HepG2 (cell line): ENCODE measurements around the gene SLC16A4. TPM values are rescaled to one million over a fixed set of nuclear protein-coding genes. Genes with fewer than 3 reads are reported as not detected.
A peak's percentile ranks its signal among the peaks of the same experiment; 100 is the strongest.

Experiments
- ATF7 ChIP-seq, 2 experiments: fragments of 450-650 bp in 1 of 2; sonication (generic) in 1 of 2; formaldehyde crosslinking in 1 of 2; IDR thresholded peaks; 2 replicates each; pipeline versions ENCODE4 v1.4.0 to v1.6.1; 2016 to 2020; ENCODE audit warnings: antibody characterized with exemption in 1 of 2, mild to moderate bottlenecking in 1 of 2, missing genetic modification reagents in 1 of 2
- ATF7-NPFF ChIP-seq: sonication (generic); formaldehyde crosslinking; IDR thresholded peaks from 2 replicates; pipeline ENCODE4 v1.8.1; 2023; ENCODE audit warnings: mild to moderate bottlenecking, low read depth, missing genetic modification reagents, moderate library complexity
- DMAP1 ChIP-seq: IDR thresholded peaks from 2 replicates; pipeline ENCODE4 v1.6.1; 2016
- FOXA1 ChIP-seq, 2 experiments: fragments of 450-650 bp in 1 of 2; sonication (generic) in 1 of 2; formaldehyde crosslinking in 1 of 2; IDR thresholded peaks; 2 replicates each; pipeline versions ENCODE4 v1.4.0 to v1.6.1; 2016 to 2020; ENCODE audit warnings: missing genetic modification reagents in 1 of 2
- HCFC1 ChIP-seq: fragments of 150-350 bp; IDR thresholded peaks from 2 replicates; pipeline ENCODE4 v1.6.1; 2014; ENCODE audit warnings: low read depth, low read length
- KDM5B ChIP-seq: sonication (generic); formaldehyde crosslinking; IDR thresholded peaks from 2 replicates; pipeline ENCODE4 v1.4.0; 2020; ENCODE audit warnings: missing genetic modification reagents, mild to moderate bottlenecking, borderline replicate concordance
- MTF2 ChIP-seq: sonication (generic); formaldehyde crosslinking; IDR thresholded peaks from 2 replicates; pipeline ENCODE4 v1.5.0; 2020; ENCODE audit warnings: missing genetic modification reagents, borderline replicate concordance
- NR2F6 ChIP-seq, 2 experiments: IDR thresholded peaks; 2 replicates each; pipeline ENCODE4 v1.6.1; 2016; ENCODE audit warnings: antibody characterized with exemption in 1 of 2, mild to moderate bottlenecking in 1 of 2
- SKI ChIP-seq: fragments of 450-650 bp; IDR thresholded peaks from one replicate; pipeline ENCODE4 v1.6.1; 2018; ENCODE audit warnings: mild to moderate bottlenecking; ENCODE audit not compliant: partially characterized antibody
- SMAD1 ChIP-seq: sonication (generic); formaldehyde crosslinking; IDR thresholded peaks from 2 replicates; pipeline ENCODE4 v1.4.0; 2020; ENCODE audit warnings: missing genetic modification reagents, low read depth, mild to moderate bottlenecking, borderline replicate concordance
- SP5 ChIP-seq: IDR thresholded peaks from 2 replicates; pipeline ENCODE4 v1.6.1; 2016; ENCODE audit warnings: low read depth, borderline replicate concordance
- TCF12 ChIP-seq, 2 experiments: fragments of 450-650 bp in 1 of 2; sonication (generic) in 1 of 2; formaldehyde crosslinking in 1 of 2; IDR thresholded peaks; 2 replicates each; pipeline versions ENCODE4 v1.6.1 to v1.8.0; 2017 to 2022; ENCODE audit warnings: antibody characterized with exemption in 1 of 2, mild to moderate bottlenecking in 1 of 2, missing genetic modification reagents in 1 of 2, moderate library complexity in 1 of 2
- TEAD3 ChIP-seq: optimal IDR thresholded peaks from 2 replicates; pipeline ENCODE3; 2016; ENCODE audit warnings: borderline replicate concordance
- ZNF543 ChIP-seq: sonication (generic); formaldehyde crosslinking; IDR thresholded peaks from 2 replicates; pipeline ENCODE4 v1.4.0; 2020; ENCODE audit warnings: mild to moderate bottlenecking, missing genetic modification reagents
- ZNF572 ChIP-seq: sonication (generic); formaldehyde crosslinking; IDR thresholded peaks from 2 replicates; pipeline ENCODE4 v1.5.1; 2020; ENCODE audit warnings: mild to moderate bottlenecking, missing genetic modification reagents
- ZNF607 ChIP-seq: sonication (generic); formaldehyde crosslinking; IDR thresholded peaks from 2 replicates; pipeline ENCODE4 v1.5.1; 2020; ENCODE audit warnings: missing genetic modification reagents, mild to moderate bottlenecking, borderline replicate concordance
- ZNF772 ChIP-seq: sonication (generic); formaldehyde crosslinking; IDR thresholded peaks from 2 replicates; pipeline ENCODE4 v1.5.0; 2020; ENCODE audit warnings: mild to moderate bottlenecking, missing genetic modification reagents
- ZNF839 ChIP-seq: sonication (generic); formaldehyde crosslinking; IDR thresholded peaks from 2 replicates; pipeline ENCODE4 v1.4.0; 2020; ENCODE audit warnings: missing genetic modification reagents, mild to moderate bottlenecking, borderline replicate concordance
- polyA plus RNA-seq, 8 experiments: library from polyadenylated mRNA; depleted of rRNA in 3 of 8; stranded (reverse) in 7 of 8; unstranded in 1 of 8; fragments of >200 nt; fragmentation: Illumina TruSeq in 4 of 8; extraction: Trizol in 4 of 8; gene quantifications; 2 replicates each; pipeline versions ENCODE4 v1.2.1 to v1.2.3, GENCODE V29; 2011 to 2016; ENCODE audit warnings: low read depth in 4 of 8, missing spikeins in 1 of 8, mixed read lengths in 1 of 8; ENCODE audit not compliant: insufficient read depth in 1 of 8
- total RNA-seq, 5 experiments: library from RNA; depleted of rRNA; stranded (reverse); fragments of >200 nt; fragmentation: Illumina TruSeq; extraction: Trizol; gene quantifications; 2 replicates each; pipeline ENCODE4 v1.2.3, GENCODE V29; 2016; ENCODE audit warnings: low read depth in 1 of 5
- TF ChIP-seq, protein P1 (sequence below), 2 experiments: IDR thresholded peaks; 2 replicates each; pipeline ENCODE4 v1.6.1; 2011 to 2012; ENCODE audit warnings: low read length in 2 of 2, borderline replicate concordance in 1 of 2, low read depth in 1 of 2, mild to moderate bottlenecking in 1 of 2, moderate library complexity in 1 of 2
- TF ChIP-seq, protein P2 (sequence below): sonication (generic); IDR thresholded peaks from 2 replicates; pipeline ENCODE4 v1.6.1; 2016; ENCODE audit warnings: low read depth, borderline replicate concordance
- TF ChIP-seq, protein P3 (sequence below): IDR thresholded peaks from 2 replicates; pipeline ENCODE4 v1.6.1; 2016; ENCODE audit warnings: missing compliant biosample characterization, missing genetic modification reagents, borderline replicate concordance

The SLC16A4 gene
- total and polyA plus RNA-seq, 2 of the 13 experiments (the other 11 are each of a cell fraction or from before 2014, with no cell fraction given), result 1.1 to 1.5 TPM

DNA sequence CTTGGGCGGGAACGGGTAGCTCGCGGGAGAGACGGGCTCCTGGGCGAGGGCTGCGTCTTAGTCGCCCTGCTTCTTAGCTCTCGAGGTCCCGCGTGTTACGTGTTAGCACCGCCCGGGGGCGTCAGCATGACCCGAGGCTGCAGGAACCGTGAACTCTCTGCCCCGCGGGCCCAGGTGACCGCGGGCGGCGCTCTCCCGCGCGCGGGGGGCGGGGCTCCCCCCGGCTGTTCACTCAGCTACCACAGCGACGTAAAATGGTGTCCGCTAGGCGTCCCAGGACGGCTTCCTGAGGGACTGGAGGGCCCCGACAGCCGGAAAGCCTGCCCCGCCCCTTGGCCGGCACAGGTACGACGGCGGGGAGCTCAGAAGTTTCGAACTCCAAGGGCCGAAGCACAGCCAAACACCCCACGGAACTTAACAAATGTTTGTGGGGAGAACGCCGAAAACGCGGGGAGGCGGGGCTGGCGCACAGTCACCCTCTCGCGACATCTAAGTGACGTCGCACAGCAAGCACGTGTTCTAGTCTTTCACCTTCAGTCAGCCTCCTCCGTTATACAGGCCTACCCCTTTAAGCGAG, 52.4 kb downstream of the SLC16A4 start (continued):
- TF ChIP-seq TEAD3 (CRISPR knock-in tag) (peak; percentile 14), TCF12 (IDR thresholded peaks at IDR 0.05) (no peak), TCF12 (CRISPR knock-in tag; IDR thresholded peaks at IDR 0.05) (peak; percentile 67; the same call in 1 of the 2 replicates), ZNF607 (CRISPR knock-in tag) (peak; percentile 57), SKI (peak; percentile 44), ZNF772 (CRISPR knock-in tag) (peak; percentile 82), SP5 (CRISPR knock-in tag) (peak; percentile 53), ZNF839 (CRISPR knock-in tag) (peak; percentile 49), ZNF572 (CRISPR knock-in tag) (0 out of 2 replicates have a peak, but pooled peaks have one; percentile 62), SMAD1 (CRISPR knock-in tag) (0 out of 2 replicates have a peak, but pooled peaks have one; percentile 38), DMAP1 (CRISPR knock-in tag) (peak; percentile 84), MTF2 (CRISPR knock-in tag) (peak; percentile 51; the same call in 1 of the 2 replicates), FOXA1 (IDR thresholded peaks at IDR 0.05) (no peak), FOXA1 (CRISPR knock-in tag; IDR thresholded peaks at IDR 0.05) (peak; percentile 49), ATF7-NPFF (CRISPR knock-in tag) (0 out of 2 replicates have a peak, but pooled peaks have one; percentile 30), HCFC1 (0 out of 2 replicates have a peak, but pooled peaks have one; percentile 4), ZNF543 (CRISPR knock-in tag) (peak; percentile 80; the same call in 1 of the 2 replicates), KDM5B (peak; percentile 93), ATF7 (IDR thresholded peaks at IDR 0.05) (no peak), ATF7 (CRISPR knock-in tag; IDR thresholded peaks at IDR 0.05) (peak; percentile 47; the same call in 1 of the 2 replicates), NR2F6 (IDR thresholded peaks at IDR 0.05) (no peak), NR2F6 (CRISPR knock-in tag; IDR thresholded peaks at IDR 0.05) (peak; percentile 83)
- TF ChIP-seq, protein P1, sequence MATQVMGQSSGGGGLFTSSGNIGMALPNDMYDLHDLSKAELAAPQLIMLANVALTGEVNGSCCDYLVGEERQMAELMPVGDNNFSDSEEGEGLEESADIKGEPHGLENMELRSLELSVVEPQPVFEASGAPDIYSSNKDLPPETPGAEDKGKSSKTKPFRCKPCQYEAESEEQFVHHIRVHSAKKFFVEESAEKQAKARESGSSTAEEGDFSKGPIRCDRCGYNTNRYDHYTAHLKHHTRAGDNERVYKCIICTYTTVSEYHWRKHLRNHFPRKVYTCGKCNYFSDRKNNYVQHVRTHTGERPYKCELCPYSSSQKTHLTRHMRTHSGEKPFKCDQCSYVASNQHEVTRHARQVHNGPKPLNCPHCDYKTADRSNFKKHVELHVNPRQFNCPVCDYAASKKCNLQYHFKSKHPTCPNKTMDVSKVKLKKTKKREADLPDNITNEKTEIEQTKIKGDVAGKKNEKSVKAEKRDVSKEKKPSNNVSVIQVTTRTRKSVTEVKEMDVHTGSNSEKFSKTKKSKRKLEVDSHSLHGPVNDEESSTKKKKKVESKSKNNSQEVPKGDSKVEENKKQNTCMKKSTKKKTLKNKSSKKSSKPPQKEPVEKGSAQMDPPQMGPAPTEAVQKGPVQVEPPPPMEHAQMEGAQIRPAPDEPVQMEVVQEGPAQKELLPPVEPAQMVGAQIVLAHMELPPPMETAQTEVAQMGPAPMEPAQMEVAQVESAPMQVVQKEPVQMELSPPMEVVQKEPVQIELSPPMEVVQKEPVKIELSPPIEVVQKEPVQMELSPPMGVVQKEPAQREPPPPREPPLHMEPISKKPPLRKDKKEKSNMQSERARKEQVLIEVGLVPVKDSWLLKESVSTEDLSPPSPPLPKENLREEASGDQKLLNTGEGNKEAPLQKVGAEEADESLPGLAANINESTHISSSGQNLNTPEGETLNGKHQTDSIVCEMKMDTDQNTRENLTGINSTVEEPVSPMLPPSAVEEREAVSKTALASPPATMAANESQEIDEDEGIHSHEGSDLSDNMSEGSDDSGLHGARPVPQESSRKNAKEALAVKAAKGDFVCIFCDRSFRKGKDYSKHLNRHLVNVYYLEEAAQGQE (IDR thresholded peaks at IDR 0.05; ENCODE audit: borderline replicate concordance in 1 of 2, low read depth in 1 of 2, low read length in 2 of 2), result no peak
- TF ChIP-seq, protein P2, sequence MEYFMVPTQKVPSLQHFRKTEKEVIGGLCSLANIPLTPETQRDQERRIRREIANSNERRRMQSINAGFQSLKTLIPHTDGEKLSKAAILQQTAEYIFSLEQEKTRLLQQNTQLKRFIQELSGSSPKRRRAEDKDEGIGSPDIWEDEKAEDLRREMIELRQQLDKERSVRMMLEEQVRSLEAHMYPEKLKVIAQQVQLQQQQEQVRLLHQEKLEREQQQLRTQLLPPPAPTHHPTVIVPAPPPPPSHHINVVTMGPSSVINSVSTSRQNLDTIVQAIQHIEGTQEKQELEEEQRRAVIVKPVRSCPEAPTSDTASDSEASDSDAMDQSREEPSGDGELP, result peak; percentile 89; the same call in 1 of the 2 replicates
- TF ChIP-seq, protein P3, sequence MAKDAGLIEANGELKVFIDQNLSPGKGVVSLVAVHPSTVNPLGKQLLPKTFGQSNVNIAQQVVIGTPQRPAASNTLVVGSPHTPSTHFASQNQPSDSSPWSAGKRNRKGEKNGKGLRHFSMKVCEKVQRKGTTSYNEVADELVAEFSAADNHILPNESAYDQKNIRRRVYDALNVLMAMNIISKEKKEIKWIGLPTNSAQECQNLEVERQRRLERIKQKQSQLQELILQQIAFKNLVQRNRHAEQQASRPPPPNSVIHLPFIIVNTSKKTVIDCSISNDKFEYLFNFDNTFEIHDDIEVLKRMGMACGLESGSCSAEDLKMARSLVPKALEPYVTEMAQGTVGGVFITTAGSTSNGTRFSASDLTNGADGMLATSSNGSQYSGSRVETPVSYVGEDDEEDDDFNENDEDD (CRISPR knock-in tag), result peak; percentile 76
